H9 (cell line): Measurements from ENCODE around the gene VTCN1. TPM values are rescaled to one million over a fixed set of nuclear protein-coding genes. Genes with fewer than 3 reads are reported as not detected.
A peak's percentile ranks its signal among the peaks of the same experiment; 100 is the strongest.

Source experiments
- DNase-seq: peaks from one replicate; pipeline ENCODE4 v3.0.0-alpha.2; 2017
- H2AFZ ChIP-seq: one replicate; pipeline ENCODE4 v1.6.1; 2013; ENCODE audit warnings: mild to moderate bottlenecking, low read length, control low read depth, moderate library complexity
- H2AK5ac ChIP-seq: 2 replicates; pipeline ENCODE4 v1.6.1; 2013; ENCODE audit warnings: low read length, control low read depth, mixed read lengths; ENCODE audit not compliant: insufficient read length
- H2BK120ac ChIP-seq: one replicate; pipeline ENCODE4 v1.6.1; 2013; ENCODE audit warnings: low read depth, mild to moderate bottlenecking, low read length, control low read depth, inconsistent platforms; ENCODE audit not compliant: poor library complexity, severe bottlenecking
- H2BK12ac ChIP-seq: 2 replicates; pipeline ENCODE4 v1.6.1; 2013; ENCODE audit warnings: low read length, control low read depth, mixed read lengths, low read depth; ENCODE audit not compliant: insufficient read length
- H2BK15ac ChIP-seq: 2 replicates; pipeline ENCODE4 v1.6.1; 2013; ENCODE audit warnings: low read depth, low read length, control low read depth
- H2BK20ac ChIP-seq: one replicate; pipeline ENCODE4 v1.6.1; 2013; ENCODE audit warnings: low read depth, mild to moderate bottlenecking, low read length, control low read depth, inconsistent platforms; ENCODE audit not compliant: poor library complexity, severe bottlenecking
- H2BK5ac ChIP-seq: 2 replicates; pipeline ENCODE4 v1.6.1; 2013; ENCODE audit warnings: low read length, control low read depth, mixed read lengths; ENCODE audit not compliant: insufficient read length
- H3K14ac ChIP-seq: 2 replicates; pipeline ENCODE4 v1.6.1; 2013; ENCODE audit warnings: low read length, control low read depth; ENCODE audit not compliant: insufficient read depth
- H3K18ac ChIP-seq: 2 replicates; pipeline ENCODE4 v1.6.1; 2013; ENCODE audit warnings: low read depth, mild to moderate bottlenecking, mixed read lengths, low read length, control low read depth; ENCODE audit not compliant: insufficient read length
- H3K23ac ChIP-seq: 2 replicates; pipeline ENCODE4 v1.6.1; 2013; ENCODE audit warnings: low read length, control low read depth, mixed read lengths, low read depth; ENCODE audit not compliant: insufficient read length
- H3K23me2 ChIP-seq: 2 replicates; pipeline ENCODE4 v1.6.1; 2013; ENCODE audit warnings: low read depth, mild to moderate bottlenecking, mixed read lengths, low read length, control low read depth; ENCODE audit not compliant: insufficient read length, poor library complexity, severe bottlenecking
- H3K27ac ChIP-seq: 2 replicates; pipeline ENCODE4 v1.5.1; 2013; ENCODE audit warnings: low read length, control low read depth, mixed read lengths, low read depth; ENCODE audit not compliant: insufficient read length
- H3K27me3 ChIP-seq: 2 replicates; pipeline ENCODE4 v1.6.1; 2013; ENCODE audit warnings: low read length, control low read depth, inconsistent platforms; ENCODE audit not compliant: insufficient read depth
- H3K4ac ChIP-seq: 2 replicates; pipeline ENCODE4 v1.6.1; 2013; ENCODE audit warnings: low read depth, mild to moderate bottlenecking, control low read depth, inconsistent platforms, low read length, moderate library complexity
- H3K4me1 ChIP-seq: 2 replicates; pipeline ENCODE4 v1.6.1; 2013; ENCODE audit warnings: low read length, control low read depth, inconsistent platforms; ENCODE audit not compliant: insufficient read depth
- H3K4me2 ChIP-seq: 2 replicates; pipeline ENCODE4 v1.6.1; 2013; ENCODE audit warnings: low read length, control low read depth, mixed read lengths; ENCODE audit not compliant: insufficient read length, insufficient read depth
- H3K56ac ChIP-seq: 2 replicates; pipeline ENCODE4 v1.6.1; 2013; ENCODE audit warnings: low read depth, mild to moderate bottlenecking, mixed read lengths, low read length, control low read depth; ENCODE audit not compliant: insufficient read length
- H3K79me1 ChIP-seq: 2 replicates; pipeline ENCODE4 v1.6.1; 2013; ENCODE audit warnings: low read depth, mild to moderate bottlenecking, moderate library complexity, low read length, control low read depth, inconsistent platforms; ENCODE audit not compliant: insufficient read depth, poor library complexity, severe bottlenecking
- H3K79me2 ChIP-seq: 2 replicates; pipeline ENCODE4 v1.6.1; 2013; ENCODE audit warnings: low read length, control low read depth, inconsistent platforms; ENCODE audit not compliant: insufficient read depth
- H3K9ac ChIP-seq: 2 replicates; pipeline ENCODE4 v1.6.1; 2013; ENCODE audit warnings: low read length, control low read depth, mixed read lengths; ENCODE audit not compliant: insufficient read length; ENCODE audit errors: extremely low read depth
- H3K9me3 ChIP-seq: one replicate; pipeline ENCODE4 v1.6.1; 2013; ENCODE audit warnings: low read depth, low read length, inconsistent platforms; ENCODE audit not compliant: control insufficient read depth
- H3T11ph ChIP-seq: one replicate; pipeline ENCODE4 v1.6.1; 2013; ENCODE audit warnings: mild to moderate bottlenecking, low read length, control low read depth, inconsistent platforms
- H4K20me1 ChIP-seq: one replicate; pipeline ENCODE4 v1.6.1; 2013; ENCODE audit not compliant: control insufficient read depth, insufficient read length, insufficient read depth
- H4K5ac ChIP-seq: 2 replicates; pipeline ENCODE4 v1.6.1; 2013; ENCODE audit warnings: low read depth, mild to moderate bottlenecking, mixed read lengths, low read length, control low read depth; ENCODE audit not compliant: insufficient read length
- H4K8ac ChIP-seq: replicated peaks from 2 replicates; pipeline ENCODE4 v1.6.1; 2013; ENCODE audit warnings: low read length, control low read depth, mixed read lengths, low read depth; ENCODE audit not compliant: insufficient read length
- H4K91ac ChIP-seq: 2 replicates; pipeline ENCODE4 v1.6.1; 2013; ENCODE audit warnings: low read depth, mild to moderate bottlenecking, moderate library complexity, mixed read lengths, low read length, control low read depth; ENCODE audit not compliant: insufficient read length
- H3K27ac Mint-ChIP-seq, 3 experiments: 2 replicates in 2 of 3; 3 replicates in 1 of 3; pipeline ENCODE4 v1.8.0; 2020 to 2021; ENCODE audit warnings: mixed read lengths in 3 of 3, mild to moderate bottlenecking in 1 of 3, moderate library complexity in 1 of 3
- H3K27me3 Mint-ChIP-seq: 2 replicates; pipeline ENCODE4 v1.8.0; 2021; ENCODE audit warnings: low read depth, mild to moderate bottlenecking, moderate library complexity, mixed read lengths
- H3K36me3 Mint-ChIP-seq, 3 experiments: 2 replicates in 2 of 3; 3 replicates in 1 of 3; pipeline ENCODE4 v1.8.0; 2020 to 2021; ENCODE audit warnings: low read depth in 3 of 3, mixed read lengths in 3 of 3; ENCODE audit not compliant: insufficient read depth in 1 of 3
- H3K4me1 Mint-ChIP-seq, 2 experiments: 2 replicates each; pipeline ENCODE4 v1.8.0; 2020; ENCODE audit warnings: mixed read lengths in 2 of 2
- H3K4me3 Mint-ChIP-seq, 2 experiments: 2 replicates in 1 of 2; 3 replicates in 1 of 2; pipeline ENCODE4 v1.8.0; 2020 to 2021; ENCODE audit warnings: mild to moderate bottlenecking in 2 of 2, mixed read lengths in 2 of 2, moderate library complexity in 1 of 2
- H3K9me3 Mint-ChIP-seq, 2 experiments: 2 replicates in 1 of 2; 3 replicates in 1 of 2; pipeline ENCODE4 v1.8.0; 2020; ENCODE audit warnings: mild to moderate bottlenecking in 2 of 2, mixed read lengths in 2 of 2, moderate library complexity in 1 of 2
- WGBS: extraction: QIAGEN DNeasy Blood & Tissue Kit; methylation state at CpG from one replicate; pipeline ENCODE4 v1.1.7; 2013; ENCODE audit warnings: missing lambda C conversion rate, low lambda C conversion rate, mixed read lengths; ENCODE audit not compliant: insufficient read length; ENCODE audit errors: extremely low coverage; 5-methylcytosine and 5-hydroxymethylcytosine counted together
- total RNA-seq: library from RNA; stranded (reverse); gene quantifications from 2 replicates; pipeline ENCODE4 v1.2.1, GENCODE V29; 2021
- TF ChIP-seq, protein P1 (sequence below): fragments of 200-600 bp; sonication (generic); conservative IDR thresholded peaks from 3 replicates; pipeline ENCODE4 v1.8.0; 2021; ENCODE audit warnings: antibody characterized with exemption, mild to moderate bottlenecking

Gene VTCN1
- total RNA-seq, 1 experiment from 2014 or later = 0.33 TPM

DNA sequence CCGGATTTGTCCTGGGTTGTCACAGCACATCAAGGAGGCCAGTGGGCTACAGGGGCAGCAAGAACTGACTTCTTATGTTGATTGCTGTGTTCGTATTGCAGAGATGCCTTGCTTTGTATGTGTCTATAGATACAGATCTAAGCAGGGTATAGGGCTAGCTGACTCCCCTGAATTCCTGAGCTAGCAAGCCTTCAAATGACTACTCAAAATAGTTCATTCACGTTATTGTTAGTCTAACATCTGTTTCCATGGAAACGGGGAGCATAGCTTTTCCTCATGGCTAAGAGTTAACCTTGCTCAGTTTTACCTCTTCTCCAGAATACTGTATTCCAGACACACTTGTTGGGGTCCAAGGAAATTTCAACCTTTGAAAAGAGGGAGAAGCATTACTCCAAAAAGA is 113.3 kb downstream of the VTCN1 start:
- Mint-ChIP-seq H3K27ac (peak overlapping the region in 2 of 3 experiments; percentile 11 to 42; a peak in 2 of 7 replicates), H3K36me3 (peaks cover 41 to 89% (median 75%) of the 10 kb centered on the region in 3 experiments; a peak in 6 of 7 replicates), H3K4me3 (no peak overlapping the region), H3K9me3 (no peaks in the 10 kb centered on the region), H3K27me3 (no peaks in the 10 kb centered on the region), H3K4me1 (peaks cover 16 to 19% of the 10 kb centered on the region in 2 experiments)
- no peak overlapping the region for H2AK5ac ChIP-seq
- no peak overlapping the region for H3K23ac ChIP-seq
- TF ChIP-seq, protein P1, sequence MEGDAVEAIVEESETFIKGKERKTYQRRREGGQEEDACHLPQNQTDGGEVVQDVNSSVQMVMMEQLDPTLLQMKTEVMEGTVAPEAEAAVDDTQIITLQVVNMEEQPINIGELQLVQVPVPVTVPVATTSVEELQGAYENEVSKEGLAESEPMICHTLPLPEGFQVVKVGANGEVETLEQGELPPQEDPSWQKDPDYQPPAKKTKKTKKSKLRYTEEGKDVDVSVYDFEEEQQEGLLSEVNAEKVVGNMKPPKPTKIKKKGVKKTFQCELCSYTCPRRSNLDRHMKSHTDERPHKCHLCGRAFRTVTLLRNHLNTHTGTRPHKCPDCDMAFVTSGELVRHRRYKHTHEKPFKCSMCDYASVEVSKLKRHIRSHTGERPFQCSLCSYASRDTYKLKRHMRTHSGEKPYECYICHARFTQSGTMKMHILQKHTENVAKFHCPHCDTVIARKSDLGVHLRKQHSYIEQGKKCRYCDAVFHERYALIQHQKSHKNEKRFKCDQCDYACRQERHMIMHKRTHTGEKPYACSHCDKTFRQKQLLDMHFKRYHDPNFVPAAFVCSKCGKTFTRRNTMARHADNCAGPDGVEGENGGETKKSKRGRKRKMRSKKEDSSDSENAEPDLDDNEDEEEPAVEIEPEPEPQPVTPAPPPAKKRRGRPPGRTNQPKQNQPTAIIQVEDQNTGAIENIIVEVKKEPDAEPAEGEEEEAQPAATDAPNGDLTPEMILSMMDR = no peak
- no peak overlapping the region for H2AFZ ChIP-seq
- no CpG with 5 or more reads among the region's 4 CpGs for WGBS
- H3K4ac ChIP-seq = no peak overlapping the region
- H4K5ac ChIP-seq = no peak overlapping the region
- no peaks in the 10 kb centered on the region for H3K27me3 ChIP-seq
- no peak overlapping the region for H2BK120ac ChIP-seq
- H3T11ph ChIP-seq = no peak overlapping the region
- H3K9ac ChIP-seq = no peak overlapping the region
- H3K23me2 ChIP-seq = no peaks in the 10 kb centered on the region
- no peaks in the 10 kb centered on the region for H4K20me1 ChIP-seq
- H4K91ac ChIP-seq = no peak overlapping the region
- no peak overlapping the region for H3K14ac ChIP-seq
- no peaks in the 10 kb centered on the region for H3K79me2 ChIP-seq
- no peak overlapping the region for H3K27ac ChIP-seq
- H2BK5ac ChIP-seq = no peak overlapping the region
- H2BK12ac ChIP-seq = no peak overlapping the region
- H2BK15ac ChIP-seq = no peak overlapping the region
- no peaks in the 10 kb centered on the region for H3K9me3 ChIP-seq
- DNase-seq = no peak
- H4K8ac ChIP-seq = no peak overlapping the region
- H2BK20ac ChIP-seq = no peak overlapping the region
- no peaks in the 10 kb centered on the region for H3K79me1 ChIP-seq
- no peak overlapping the region for H3K18ac ChIP-seq
- no peak overlapping the region for H3K56ac ChIP-seq
- H3K4me1 ChIP-seq = peaks cover 4% of the 10 kb centered on the region; the same call in 1 of the 2 replicates
- no peak overlapping the region for H3K4me2 ChIP-seq
